Astrocyte of the cerebellum (primary cell): ENCODE measurements around the gene ZNF606.
"Not testable (repeated sequence)": the region's sequence is repeated elsewhere in the genome, so short reads cannot be mapped to it uniquely, and the experiment has no call there.

ENCODE experiments used
- DNase-seq: peaks from one replicate; pipeline ENCODE4 v3.0.0-alpha.2; 2011; ENCODE audit warnings: low read depth
- H3K4me3 ChIP-seq: 2 replicates; pipeline ENCODE4 v1.5.1; 2011; ENCODE audit warnings: mild to moderate bottlenecking, low read depth, low read length, moderate library complexity
- CTCF ChIP-seq: IDR thresholded peaks from 2 replicates; pipeline ENCODE4 v1.5.1; 2012; ENCODE audit warnings: low read length, low read depth, moderate library complexity, mild to moderate bottlenecking; ENCODE audit errors: missing control alignments
- in situ Hi-C: cut with HindIII; loops from 2 replicates; pipeline ENCODE4 v1.10.0; 2017; ENCODE audit warnings: low sequenced_read_pairs

The ZNF606 gene

GRCh38 chr19:58014141-58014540 lies 11.5 kb upstream of the ZNF606 start:
- no peak overlapping the region for H3K4me3 ChIP-seq
- no peak for DNase-seq
- TF ChIP-seq CTCF, result no peak
- in situ Hi-C loops, result no loop called here

- in situ Hi-C loops, result no loop called here
- no peak for TF ChIP-seq CTCF
- no peak overlapping the region for H3K4me3 ChIP-seq
These were observed 7.9 kb upstream of the ZNF606 start for GRCh38 chr19:58010507-58010906.

GRCh38 chr19:58009666-58010301 lies 7.2 kb upstream of the ZNF606 start:
- in situ Hi-C loops, result no loop called here
- TF ChIP-seq CTCF, result no peak
- peak; percentile 12 for DNase-seq
- H3K4me3 ChIP-seq, result peak overlapping the region; percentile 7

More at GRCh38 chr19:58010507-58010906, 7.9 kb upstream of the ZNF606 start:
- no peak for DNase-seq

- TF ChIP-seq CTCF, result no peak
- no peak for DNase-seq
- in situ Hi-C loops, result no loop called here
- H3K4me3 ChIP-seq, result peak overlapping the region; percentile 7
These were observed 6.7 kb upstream of the ZNF606 start for GRCh38 chr19:58009301-58009665.

GRCh38 chr19:58008877-58009276 lies 6.3 kb upstream of the ZNF606 start:
- in situ Hi-C loops, DNase-seq, H3K4me3 ChIP-seq: not testable (repeated sequence)

- no peak for DNase-seq
- no peak for TF ChIP-seq CTCF
- H3K4me3 ChIP-seq, result no peak overlapping the region
- in situ Hi-C loops, result no loop called here
These were observed 4.7 kb upstream of the ZNF606 start for GRCh38 chr19:58007285-58007684.

GRCh38 chr19:58003174-58003828 lies 681 bp upstream of the ZNF606 start:
- DNase-seq, result no peak
- in situ Hi-C loops, result no loop called here
- no peak for TF ChIP-seq CTCF
- peak overlapping the region; percentile 65 for H3K4me3 ChIP-seq
